AG04449 (cell line): Measurements from ENCODE around the gene UVRAG.
A peak's percentile ranks its signal among the peaks of the same experiment; 100 is the strongest.

ENCODE experiments used
- CTCF ChIA-PET: fragments of 350-600 bp; formaldehyde crosslinking; extraction: SDS; loops from one replicate; lab custom pipeline; 2021; ENCODE audit warnings: antibody characterized with exemption; lab: Yijun Ruan, JAX
- POLR2A ChIA-PET: fragments of 400-600, 350-600 bp; formaldehyde crosslinking; extraction: SDS; loops from one replicate; lab custom pipeline; 2020; ENCODE audit warnings: antibody characterized with exemption, inconsistent platforms; lab: Yijun Ruan, JAX
- DNase-seq: peaks from one replicate; pipeline ENCODE4 v3.0.0-alpha.2; 2010; ENCODE audit warnings: low read depth, low spot score
- H3K4me3 ChIP-seq: 2 replicates; pipeline ENCODE4 v1.5.1; 2011; ENCODE audit warnings: low read depth, mild to moderate bottlenecking, control low read depth, low read length
- TF ChIP-seq, protein P1 (sequence below): IDR thresholded peaks from one replicate; pipeline ENCODE4 v1.5.1; 2011; ENCODE audit warnings: mild to moderate bottlenecking, moderate library complexity, low read length, control low read depth, inconsistent platforms; ENCODE audit not compliant: insufficient read depth; ENCODE audit errors: missing control alignments

Gene UVRAG

DNA sequence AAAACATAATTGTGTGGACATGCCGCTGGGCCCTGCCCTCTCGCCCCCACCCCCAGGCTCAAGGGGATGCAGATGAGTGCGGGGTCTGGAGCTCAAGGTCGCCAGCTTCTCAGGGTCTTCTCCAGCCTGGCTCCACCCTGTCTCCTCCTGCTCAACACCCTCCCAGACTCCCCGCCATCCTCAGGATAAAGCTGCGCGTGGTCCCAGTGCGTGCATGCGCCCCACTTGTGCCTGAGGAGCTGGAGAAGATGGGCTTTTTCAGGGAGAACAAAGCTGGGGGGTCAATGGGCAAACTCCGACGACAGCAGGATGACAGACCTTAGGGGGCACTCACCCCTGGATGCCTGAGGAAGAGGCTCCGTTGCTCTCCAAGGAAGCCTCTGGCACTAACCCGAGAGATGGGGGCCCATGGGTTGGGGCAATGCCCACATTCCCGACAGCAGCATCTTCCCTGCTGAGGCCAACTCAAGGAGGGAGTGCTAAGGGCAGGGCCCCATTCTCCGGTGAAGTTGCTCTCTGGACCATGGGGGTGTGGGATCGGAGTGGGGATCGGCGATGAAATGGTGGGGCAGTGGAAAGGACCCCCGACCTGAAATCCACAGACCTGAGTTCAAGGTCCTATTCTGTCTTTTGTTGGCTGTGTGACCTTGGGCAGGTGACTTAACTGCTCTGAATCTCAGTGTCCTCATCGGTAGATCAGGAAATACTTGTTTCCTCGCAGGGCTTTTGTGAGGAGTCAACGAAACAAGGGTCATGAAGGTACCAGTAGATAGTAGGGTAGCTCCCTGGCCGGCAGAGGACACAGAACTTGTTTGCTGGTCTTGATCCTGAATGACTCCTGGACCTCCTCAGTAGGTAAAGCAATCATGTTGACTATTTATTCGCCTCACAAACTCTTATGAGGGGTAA is 343.6 kb downstream of the UVRAG start:
- ChIA-PET CTCF (interaction anchor here (1.0 to 1.4 kb wide), 2 partner anchors 13 to 262 kb away, joined by 3 to 7 read pairs; no protein-coding TSS in a partner anchor), POLR2A (no interaction called here)
- TF ChIP-seq, protein P1, sequence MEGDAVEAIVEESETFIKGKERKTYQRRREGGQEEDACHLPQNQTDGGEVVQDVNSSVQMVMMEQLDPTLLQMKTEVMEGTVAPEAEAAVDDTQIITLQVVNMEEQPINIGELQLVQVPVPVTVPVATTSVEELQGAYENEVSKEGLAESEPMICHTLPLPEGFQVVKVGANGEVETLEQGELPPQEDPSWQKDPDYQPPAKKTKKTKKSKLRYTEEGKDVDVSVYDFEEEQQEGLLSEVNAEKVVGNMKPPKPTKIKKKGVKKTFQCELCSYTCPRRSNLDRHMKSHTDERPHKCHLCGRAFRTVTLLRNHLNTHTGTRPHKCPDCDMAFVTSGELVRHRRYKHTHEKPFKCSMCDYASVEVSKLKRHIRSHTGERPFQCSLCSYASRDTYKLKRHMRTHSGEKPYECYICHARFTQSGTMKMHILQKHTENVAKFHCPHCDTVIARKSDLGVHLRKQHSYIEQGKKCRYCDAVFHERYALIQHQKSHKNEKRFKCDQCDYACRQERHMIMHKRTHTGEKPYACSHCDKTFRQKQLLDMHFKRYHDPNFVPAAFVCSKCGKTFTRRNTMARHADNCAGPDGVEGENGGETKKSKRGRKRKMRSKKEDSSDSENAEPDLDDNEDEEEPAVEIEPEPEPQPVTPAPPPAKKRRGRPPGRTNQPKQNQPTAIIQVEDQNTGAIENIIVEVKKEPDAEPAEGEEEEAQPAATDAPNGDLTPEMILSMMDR: no peak
- H3K4me3 ChIP-seq: no peak overlapping the region
- DNase-seq: no peak

DNA sequence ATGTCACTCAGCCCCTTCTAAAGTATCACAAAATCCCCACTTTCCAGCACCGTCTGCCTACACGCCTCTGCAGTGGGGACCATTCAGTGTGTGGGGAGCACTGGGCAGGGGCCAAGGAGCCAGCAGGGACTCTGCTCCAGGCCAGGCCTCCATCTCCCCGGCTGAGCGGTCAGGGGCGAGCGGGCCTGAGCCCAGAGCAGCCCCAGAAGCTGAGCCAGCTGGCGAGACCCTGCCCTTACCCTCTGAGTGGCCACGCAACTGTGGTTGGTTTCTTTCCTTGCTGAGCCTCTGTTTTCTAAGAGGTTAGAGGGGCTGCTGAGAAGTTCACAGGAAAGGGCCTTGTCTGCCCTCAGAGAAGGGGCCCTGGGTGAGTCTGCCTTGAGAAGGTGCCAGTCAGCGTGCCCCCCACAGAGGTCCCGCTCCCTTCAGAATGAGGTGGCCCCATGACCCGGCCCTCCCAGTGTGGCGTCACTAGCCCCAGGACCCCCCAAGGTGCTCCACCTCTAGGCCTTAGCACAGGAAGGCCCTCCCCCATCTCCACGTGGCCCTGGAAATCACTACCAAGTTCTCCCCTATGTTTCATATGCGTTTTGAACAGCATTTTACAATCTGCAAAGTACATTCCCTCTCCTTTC is 344.4 kb downstream of the UVRAG start:
- no peak overlapping the region for H3K4me3 ChIP-seq
- DNase-seq: no peak
- TF ChIP-seq, protein P1: no peak
- ChIA-PET POLR2A (no interaction called here), CTCF (interaction anchor here (1.5 kb wide), 1 partner anchor 9 kb away, joined by 3 read pairs; no protein-coding TSS in a partner anchor)

DNA sequence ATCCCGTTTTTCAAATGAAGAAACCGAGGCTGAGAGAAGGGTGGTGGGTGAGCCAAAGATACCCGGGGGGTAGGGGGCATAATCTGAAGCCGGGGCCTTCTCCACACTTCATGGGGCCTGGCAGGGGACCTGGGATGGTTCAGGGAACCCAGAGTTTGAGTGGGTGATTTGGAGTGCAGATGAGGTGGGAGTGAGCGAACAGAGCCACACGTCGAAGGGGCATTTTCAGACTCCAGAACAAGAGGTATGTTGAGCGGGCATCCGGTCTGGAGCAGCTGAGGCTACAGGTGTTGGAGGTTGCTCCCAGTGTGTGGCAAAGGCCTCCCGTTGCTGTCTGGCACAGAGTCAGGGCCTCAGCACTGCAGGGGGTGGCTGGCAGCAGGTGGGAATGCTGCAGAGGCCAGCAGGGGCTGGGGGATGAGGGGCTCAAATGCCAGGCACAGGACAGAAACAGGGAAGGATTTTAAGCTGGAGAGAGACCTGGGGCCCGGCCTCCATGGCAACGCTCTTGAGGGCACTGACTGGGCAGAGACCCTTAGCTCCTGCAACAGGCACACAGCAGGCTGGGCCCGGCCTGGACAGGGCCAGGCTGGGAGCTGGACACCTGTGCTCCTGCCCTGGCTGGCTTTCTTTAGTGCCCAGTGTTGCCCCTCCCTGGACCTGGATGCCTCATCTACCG is 345.1 kb downstream of the UVRAG start:
- TF ChIP-seq, protein P1: no peak
- ChIA-PET POLR2A (no interaction called here), CTCF (interaction anchor here (0.5 to 1.5 kb wide), 5 partner anchors 8 to 263 kb away, joined by 3 to 6 read pairs (median 3); no protein-coding TSS in a partner anchor)
- H3K4me3 ChIP-seq: no peak overlapping the region
- no peak for DNase-seq

DNA sequence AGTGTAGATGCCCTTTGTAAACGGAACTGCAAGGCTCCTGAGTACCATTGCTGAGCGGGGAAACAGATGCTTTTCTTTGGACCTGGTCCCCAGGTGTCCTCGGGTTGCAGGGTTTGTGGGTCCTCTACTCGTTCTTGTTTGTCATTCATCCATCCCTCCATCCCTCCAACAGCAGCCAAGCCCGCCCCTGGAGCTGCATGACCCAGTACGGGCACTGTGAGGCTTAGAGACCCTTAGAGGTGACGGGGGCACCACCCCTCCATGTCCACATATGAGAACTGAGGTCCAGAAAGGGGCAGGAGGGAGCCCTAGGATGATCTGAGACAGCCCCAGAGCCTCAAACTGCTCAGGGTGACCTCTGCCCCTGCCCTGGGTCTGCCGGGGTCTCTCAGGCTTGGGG is 345.8 kb downstream of the UVRAG start:
- CTCF ChIA-PET: interaction anchor here (0.5 to 1.5 kb wide), 5 partner anchors 9 to 264 kb away, joined by 3 to 6 read pairs (median 3); no protein-coding TSS in a partner anchor
- H3K4me3 ChIP-seq: no peak overlapping the region
- DNase-seq: no peak
- POLR2A ChIA-PET: no interaction called here
- TF ChIP-seq, protein P1: no peak

DNA sequence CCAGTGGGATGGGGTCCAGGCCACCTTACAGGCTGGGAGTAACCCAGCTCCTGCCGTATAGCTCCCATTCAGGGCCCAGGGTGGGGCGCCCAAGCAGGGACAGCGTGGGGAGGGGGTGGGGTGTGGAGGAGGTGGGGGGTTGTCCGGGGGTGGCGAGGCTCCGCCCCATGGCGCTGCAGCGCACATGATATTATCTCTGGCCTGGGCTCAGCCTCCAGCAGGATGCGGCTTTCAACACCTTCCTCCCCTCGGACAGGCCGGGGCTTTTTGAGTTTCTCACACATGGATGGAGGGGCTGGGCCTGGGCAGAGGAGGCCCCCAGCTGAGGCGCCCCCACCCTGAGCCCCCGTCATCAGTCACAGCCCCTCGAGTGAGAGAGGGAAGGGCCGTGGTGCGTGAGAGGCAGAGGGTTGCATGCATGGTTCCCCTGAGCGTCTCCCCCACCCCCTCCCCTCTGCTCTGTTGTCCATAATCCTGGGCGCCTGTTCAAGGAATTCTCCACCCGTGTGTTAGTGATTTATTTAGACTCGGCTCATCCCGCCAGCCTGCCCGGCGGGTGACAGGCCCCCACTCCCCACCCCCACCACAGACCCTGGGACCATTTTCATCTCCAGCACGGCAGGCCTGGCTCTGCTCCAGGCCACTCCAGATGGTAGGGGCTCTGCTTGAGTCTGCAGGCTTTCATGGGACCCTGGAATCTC is 346.4 kb downstream of the UVRAG start:
- ChIA-PET POLR2A (no interaction called here), CTCF (interaction anchor here (1.0 to 2.3 kb wide), 4 partner anchors 9 to 265 kb away, joined by 3 to 8 read pairs (median 4); no protein-coding TSS in a partner anchor)
- TF ChIP-seq, protein P1: no peak
- no peak for DNase-seq
- peak overlapping the region; percentile 3; the same call in 1 of the 2 replicates for H3K4me3 ChIP-seq
